GM18909 (cell line): ENCODE measurements around the gene SELPLG.
"Not testable (repeated sequence)": the region's sequence is repeated elsewhere in the genome, so short reads cannot be mapped to it uniquely, and the experiment has no call there.

Experiments used
- ATAC-seq: cut with Tn5 transposase; IDR thresholded peaks from one replicate; pipeline ENCODE4 v1.9.1; 2021; ENCODE audit warnings: mild to moderate bottlenecking; ENCODE audit not compliant: unreplicated experiment, poor library complexity

The SELPLG gene

GRCh38 chr12:108657130-108657745 is 23.5 kb upstream of the SELPLG start:
- ATAC-seq = no peak

- not testable (repeated sequence) for ATAC-seq
These were observed 22.6 kb upstream of the SELPLG start for GRCh38 chr12:108656247-108656646.

GRCh38 chr12:108655812-108656175 is 22.1 kb upstream of the SELPLG start:
- not testable (repeated sequence) for ATAC-seq

- not testable (repeated sequence) for ATAC-seq
These were observed 20.9 kb upstream of the SELPLG start for GRCh38 chr12:108654622-108655021.

DNA sequence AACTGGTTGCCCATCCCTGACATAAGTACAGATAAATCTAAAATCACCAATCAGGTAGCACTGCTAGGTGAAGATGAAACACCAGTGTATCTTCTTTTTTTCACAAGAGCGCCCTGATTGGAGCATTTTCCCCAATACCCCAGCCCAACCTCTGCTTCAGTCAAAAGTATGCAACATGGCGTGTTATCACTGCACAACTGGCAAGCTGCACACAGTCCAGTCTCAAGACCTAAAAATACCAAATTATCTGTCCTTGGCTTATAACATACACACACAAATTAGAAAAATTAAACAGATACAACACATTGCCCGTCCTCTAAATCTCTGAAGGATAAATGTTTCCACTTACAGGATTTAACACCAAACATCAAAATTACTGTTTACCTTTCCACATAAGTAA is 20.2 kb upstream of the SELPLG start:
- ATAC-seq = no peak

DNA sequence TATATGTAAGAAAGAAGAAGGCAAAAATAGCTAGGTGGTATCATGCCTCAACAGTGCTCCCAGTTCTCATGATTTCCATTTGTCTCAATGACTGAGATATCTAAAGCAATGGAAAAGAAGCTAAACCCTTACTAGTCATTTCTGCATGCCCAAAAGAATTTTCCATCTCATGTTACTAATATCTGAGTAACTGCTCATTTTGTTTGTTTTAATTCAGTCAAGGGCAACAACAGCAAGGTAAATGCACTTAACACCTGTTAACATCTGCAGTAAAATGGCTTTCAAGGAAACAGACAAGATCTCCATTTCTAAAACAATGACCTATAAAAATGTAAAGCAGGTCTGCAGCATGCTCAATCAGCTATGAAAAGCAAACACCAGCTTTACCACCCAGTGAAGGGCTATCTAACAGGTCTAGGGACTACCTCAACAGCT is 19.4 kb upstream of the SELPLG start:
- no peak for ATAC-seq

DNA sequence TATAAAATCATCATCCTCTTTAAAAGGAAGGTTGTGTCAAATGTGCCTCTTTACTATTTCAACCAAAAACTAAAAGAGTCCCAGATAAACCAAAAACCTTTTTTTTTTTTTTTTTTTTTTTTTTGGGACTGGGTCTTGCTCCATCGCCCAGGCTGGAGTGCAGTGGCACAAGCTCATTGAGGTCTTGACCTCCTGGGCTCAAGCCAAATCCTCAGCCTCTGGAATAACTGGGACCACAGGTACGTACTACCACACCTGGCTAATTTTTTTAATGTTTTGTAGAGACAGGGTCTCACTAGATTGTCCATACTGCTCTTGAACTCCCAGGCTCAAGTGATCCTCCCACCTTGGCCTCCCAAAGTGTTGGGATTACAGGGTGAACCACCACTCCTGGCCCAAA is 16.4 kb upstream of the SELPLG start:
- ATAC-seq = no peak

- no peak for ATAC-seq
These were observed 16.0 kb upstream of the SELPLG start for GRCh38 chr12:108649669-108650068.

DNA sequence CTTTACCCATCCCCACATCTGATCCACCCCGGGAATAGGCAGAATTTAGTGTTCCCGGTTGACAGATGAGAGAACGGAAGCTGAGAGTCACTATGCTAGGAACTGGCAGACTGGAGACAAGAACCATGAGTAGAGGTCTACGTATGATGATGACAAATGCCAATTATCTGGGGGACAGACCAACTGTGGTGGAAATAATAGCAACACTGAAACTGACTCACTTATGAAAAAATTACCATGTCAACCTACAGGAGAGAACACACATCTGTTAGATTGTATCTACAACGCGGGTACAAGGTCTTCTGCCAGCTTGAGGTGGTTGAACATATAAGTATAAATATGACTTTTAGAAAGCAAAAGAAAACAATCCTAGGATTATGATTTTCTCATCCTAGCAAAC is 15.4 kb upstream of the SELPLG start:
- no peak for ATAC-seq

- ATAC-seq = no peak
These were observed 14.7 kb upstream of the SELPLG start for GRCh38 chr12:108648371-108648770.

DNA sequence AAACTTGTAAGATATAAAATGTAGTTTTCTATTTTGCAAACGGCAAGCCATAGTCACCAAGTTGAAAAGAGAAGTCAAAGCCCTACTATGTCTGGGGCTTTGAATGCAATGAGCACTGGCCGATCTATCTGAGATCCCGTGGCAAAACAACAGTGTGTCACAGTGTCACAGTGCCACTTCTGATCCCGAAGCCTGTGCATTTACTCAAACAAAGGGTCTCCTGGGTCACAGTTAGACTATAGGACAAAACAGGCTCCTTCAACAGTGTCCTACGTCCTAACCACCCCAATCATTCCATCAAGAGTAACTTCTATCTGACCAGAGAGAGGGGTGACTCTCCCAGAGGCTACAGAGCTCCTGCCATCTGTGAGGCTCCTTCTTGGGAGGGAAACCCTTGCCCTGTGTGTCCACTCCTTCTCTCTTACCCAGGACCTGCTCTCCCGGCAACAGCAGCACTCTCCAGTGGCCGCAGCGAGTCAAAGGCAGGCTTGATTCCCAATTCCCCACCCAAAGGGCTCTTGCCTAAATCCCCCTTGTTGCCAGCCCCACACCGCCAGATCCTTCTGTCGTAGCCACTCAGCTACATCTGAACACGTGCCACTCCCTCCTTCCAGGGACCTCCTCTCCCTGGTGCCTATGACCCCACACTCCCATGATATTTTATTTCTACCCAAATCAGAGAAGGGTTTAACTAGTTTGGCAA is 14.0 kb upstream of the SELPLG start:
- no peak for ATAC-seq

DNA sequence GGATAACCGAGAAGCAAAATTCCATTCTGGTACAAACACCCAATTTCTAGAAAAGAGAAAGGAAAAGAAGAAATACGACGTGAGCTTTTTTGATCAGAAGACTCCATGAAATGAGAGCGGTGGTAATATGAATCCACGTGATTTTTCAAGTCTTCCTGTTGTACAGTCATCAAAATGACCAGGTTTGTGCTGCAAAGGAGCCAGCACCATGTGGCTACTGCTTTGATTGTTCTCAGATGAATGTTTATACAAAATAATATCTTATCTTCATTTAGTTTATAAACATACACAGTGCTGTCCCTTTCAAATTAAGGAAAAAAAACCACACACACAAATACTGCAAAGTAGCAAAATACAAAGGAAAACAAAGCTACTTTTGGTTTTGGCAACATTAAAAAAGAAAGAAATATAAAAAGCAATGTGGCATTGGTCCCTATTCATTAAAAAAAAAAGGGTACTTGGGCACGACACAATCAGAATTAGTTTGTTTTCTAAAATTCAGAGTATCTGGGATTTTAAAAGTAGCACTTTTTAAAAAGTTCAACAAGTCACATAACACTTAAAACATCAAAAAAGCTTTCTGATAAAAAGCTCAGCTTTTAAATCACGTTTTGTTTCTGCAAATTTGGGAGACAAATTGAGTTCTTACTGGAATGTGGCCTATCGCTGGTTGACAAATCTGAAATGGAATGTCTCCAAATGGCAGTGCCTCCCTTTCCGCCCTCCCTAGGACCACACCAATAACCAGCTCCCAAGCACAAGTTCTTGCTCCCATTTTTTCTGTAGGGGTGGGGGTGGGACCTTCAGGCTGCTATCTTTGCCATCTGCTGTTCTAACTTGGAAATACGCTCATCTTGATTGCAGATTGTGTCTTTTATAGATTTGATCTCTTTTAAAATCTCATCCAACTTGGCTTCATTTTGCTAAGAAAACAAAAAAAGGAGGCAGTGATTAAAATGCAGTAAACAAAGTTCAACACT is 13.2 kb upstream of the SELPLG start:
- no peak for ATAC-seq

GRCh38 chr12:108645686-108646599 is 12.2 kb upstream of the SELPLG start:
- ATAC-seq = no peak

- ATAC-seq = no peak
These were observed 11.1 kb upstream of the SELPLG start for GRCh38 chr12:108644811-108645120.

DNA sequence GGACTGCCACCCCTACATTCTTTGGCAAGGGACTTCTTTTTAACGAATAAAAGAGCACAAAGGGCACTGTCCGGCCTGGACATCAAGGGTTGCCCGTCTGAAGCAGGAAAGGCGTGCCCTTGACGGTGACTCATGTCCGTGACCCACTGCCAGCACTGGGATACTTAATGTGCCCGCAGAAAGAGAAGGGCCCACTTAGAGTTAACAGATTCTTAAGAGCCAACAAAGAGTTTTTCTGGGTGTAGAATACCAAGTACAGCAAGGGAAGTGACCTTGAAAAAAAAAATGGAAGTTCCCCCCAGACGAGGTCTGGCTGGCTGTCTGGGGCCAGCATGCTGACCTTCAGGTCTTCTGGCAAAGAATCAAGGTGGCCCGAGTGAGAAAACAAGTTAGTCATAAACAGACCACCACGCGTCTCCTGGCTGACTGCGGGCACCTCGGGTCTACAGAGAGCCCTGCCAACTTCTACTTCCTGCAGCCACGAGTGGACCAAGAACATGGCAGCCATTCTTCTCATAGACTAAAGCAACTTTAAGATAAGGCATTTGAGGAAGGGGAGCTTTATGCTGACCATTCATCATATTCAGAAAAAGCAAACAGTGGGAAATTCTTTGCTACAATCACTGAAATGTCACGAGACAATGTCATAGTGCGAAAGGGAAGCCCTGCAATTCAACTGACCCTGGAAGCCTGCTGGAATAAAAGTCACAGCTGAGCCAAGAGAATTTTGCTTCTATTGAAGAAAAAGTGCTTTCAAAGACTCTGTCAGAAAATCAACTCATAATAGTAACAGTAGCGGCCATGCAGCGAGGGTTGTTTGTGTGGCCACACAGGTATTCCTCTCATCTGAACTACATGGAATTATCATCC is 10.5 kb upstream of the SELPLG start:
- ATAC-seq = no peak

GRCh38 chr12:108642899-108643654 is 9.4 kb upstream of the SELPLG start:
- ATAC-seq = no peak

DNA sequence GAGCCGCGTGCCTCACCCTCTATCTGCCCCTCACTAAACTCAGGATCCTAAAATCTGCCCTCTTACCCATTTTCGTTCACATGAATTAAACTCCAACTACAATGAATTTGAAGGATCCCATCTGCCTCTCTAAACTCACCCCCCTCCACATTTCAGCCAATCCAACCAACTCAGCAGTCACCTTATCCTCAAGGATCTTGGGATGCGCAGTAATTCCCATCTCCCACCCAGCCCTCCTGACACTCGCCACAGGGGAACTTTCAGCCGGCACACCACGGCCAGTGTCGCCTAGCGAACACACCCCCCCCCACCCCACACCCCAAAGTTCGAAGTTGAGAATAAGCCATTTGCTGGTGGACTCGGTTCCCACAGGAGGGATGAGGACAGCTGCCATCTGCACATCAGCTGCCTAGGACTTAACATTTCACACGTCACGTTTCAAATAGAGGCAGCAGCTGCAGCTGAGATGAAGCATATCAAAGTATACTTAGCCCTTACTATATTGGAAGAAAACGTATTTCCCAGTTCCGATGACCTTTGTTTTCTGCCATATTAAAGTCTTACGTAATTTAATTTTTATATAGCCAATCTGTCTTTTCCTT is 8.7 kb upstream of the SELPLG start:
- ATAC-seq = no peak
